ENCODE data around the gene PABPN1L. TPM values are rescaled to one million over a fixed set of nuclear protein-coding genes. Genes with fewer than 3 reads are reported as not detected.

Gene PABPN1L
- total and polyA plus RNA-seq, 2 of the 13 experiments (the other 11 are each of a cell fraction or from before 2014, with no cell fraction given) = not detected

DNA sequence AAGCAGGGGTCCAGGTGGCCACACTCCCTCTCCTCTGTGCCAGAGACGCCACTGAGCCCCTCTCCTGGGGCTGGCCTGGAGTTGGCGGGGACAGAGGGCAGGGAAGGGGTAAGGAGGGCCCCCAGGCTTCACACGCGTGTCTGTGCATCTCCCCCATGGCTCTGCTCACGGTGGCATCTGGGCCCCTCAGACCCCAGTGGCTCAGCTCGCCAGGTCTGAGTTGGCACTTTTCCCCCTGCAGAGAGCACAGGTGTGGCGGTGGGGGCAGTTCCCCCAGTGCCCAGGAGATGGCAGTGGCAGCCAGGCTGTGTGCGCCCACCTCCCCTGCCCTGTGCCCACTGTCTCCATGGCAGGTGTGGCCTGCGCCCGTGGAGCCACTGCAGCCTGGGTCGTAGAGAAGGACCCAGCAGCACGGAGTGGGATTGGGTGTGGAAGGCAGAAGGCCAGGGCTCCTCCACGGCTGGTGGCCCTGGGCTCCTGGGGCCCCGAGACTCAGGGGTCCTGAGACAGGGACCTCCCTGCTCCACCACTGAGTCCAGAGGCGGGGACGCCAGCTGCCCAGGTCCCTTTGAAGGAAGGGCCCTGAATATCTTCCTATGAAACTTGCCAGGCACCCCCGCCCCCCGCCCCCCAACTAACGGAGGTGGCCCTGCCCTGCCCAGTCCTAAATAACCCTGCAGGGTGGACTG lies 50.4 kb downstream of the PABPN1L start (continued):
- TF ChIP-seq, protein P1, sequence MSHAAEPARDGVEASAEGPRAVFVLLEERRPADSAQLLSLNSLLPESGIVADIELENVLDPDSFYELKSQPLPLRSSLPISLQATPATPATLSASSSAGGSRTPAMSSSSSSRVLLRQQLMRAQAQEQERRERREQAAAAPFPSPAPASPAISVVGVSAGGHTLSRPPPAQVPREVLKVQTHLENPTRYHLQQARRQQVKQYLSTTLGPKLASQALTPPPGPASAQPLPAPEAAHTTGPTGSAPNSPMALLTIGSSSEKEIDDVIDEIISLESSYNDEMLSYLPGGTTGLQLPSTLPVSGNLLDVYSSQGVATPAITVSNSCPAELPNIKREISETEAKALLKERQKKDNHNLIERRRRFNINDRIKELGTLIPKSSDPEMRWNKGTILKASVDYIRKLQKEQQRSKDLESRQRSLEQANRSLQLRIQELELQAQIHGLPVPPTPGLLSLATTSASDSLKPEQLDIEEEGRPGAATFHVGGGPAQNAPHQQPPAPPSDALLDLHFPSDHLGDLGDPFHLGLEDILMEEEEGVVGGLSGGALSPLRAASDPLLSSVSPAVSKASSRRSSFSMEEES (CRISPR knock-in tag; IDR thresholded peaks at IDR 0.05) = no peak
- no peak for TF ChIP-seq ELF3 (CRISPR knock-in tag; IDR thresholded peaks at IDR 0.05)
- no peak for TF ChIP-seq PRPF4 (IDR thresholded peaks at IDR 0.05; ENCODE audit: low read depth, low read length, poor library complexity, severe bottlenecking)
- TF ChIP-seq MBD4 (IDR thresholded peaks at IDR 0.05; ENCODE audit: borderline replicate concordance, low read length) = no peak
- no peak for TF ChIP-seq NONO (IDR thresholded peaks at IDR 0.05)
- TF ChIP-seq NONO (CRISPR knock-in tag; conservative IDR thresholded peaks at IDR 0.05) = peak; percentile 55; the same call in 1 of the 2 replicates
- no peak for TF ChIP-seq TCF7 (IDR thresholded peaks at IDR 0.05; ENCODE audit: low read depth)
- TF ChIP-seq RFXAP (CRISPR knock-in tag; IDR thresholded peaks at IDR 0.05; ENCODE audit: borderline replicate concordance) = no peak
- 0 out of 2 replicates have a peak, but pooled peaks have one; percentile 34 for TF ChIP-seq SAFB2 (CRISPR knock-in tag; IDR thresholded peaks at IDR 0.05; ENCODE audit: borderline replicate concordance, low read depth)
- no peak for TF ChIP-seq ZNF740 (CRISPR knock-in tag; IDR thresholded peaks at IDR 0.05)
- no peak for TF ChIP-seq ZNF746 (CRISPR knock-in tag; IDR thresholded peaks at IDR 0.05)
- no peak for TF ChIP-seq ZSCAN12 (CRISPR knock-in tag; IDR thresholded peaks at IDR 0.05)
- TF ChIP-seq, protein P2, sequence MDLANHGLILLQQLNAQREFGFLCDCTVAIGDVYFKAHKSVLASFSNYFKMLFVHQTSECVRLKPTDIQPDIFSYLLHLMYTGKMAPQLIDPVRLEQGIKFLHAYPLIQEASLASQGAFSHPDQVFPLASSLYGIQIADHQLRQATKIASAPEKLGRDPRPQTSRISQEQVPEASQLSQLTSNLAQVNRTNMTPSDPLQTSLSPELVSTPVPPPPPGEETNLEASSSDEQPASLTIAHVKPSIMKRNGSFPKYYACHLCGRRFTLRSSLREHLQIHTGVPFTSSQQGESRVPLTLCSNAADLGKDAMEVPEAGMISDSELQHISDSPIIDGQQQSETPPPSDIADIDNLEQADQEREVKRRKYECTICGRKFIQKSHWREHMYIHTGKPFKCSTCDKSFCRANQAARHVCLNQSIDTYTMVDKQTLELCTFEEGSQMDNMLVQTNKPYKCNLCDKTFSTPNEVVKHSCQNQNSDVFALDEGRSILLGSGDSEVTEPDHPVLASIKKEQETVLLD (CRISPR knock-in tag; IDR thresholded peaks at IDR 0.05; ENCODE audit: low read depth) = no peak
- TF ChIP-seq ZNF543 (CRISPR knock-in tag; IDR thresholded peaks at IDR 0.05) = no peak
- TF ChIP-seq, protein P3, sequence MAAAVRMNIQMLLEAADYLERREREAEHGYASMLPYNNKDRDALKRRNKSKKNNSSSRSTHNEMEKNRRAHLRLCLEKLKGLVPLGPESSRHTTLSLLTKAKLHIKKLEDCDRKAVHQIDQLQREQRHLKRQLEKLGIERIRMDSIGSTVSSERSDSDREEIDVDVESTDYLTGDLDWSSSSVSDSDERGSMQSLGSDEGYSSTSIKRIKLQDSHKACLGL (CRISPR knock-in tag; IDR thresholded peaks at IDR 0.05) = no peak; the same call in 1 of the 2 replicates
- no peak for TF ChIP-seq FOXO4 (CRISPR knock-in tag; conservative IDR thresholded peaks at IDR 0.05)
- no peak for TF ChIP-seq ZNF431 (CRISPR knock-in tag; IDR thresholded peaks at IDR 0.05; ENCODE audit: borderline replicate concordance, low read depth)
- no peak for TF ChIP-seq HMG20A (CRISPR knock-in tag; IDR thresholded peaks at IDR 0.05; ENCODE audit: borderline replicate concordance)
- TF ChIP-seq MYNN (CRISPR knock-in tag; IDR thresholded peaks at IDR 0.05; ENCODE audit: low read depth) = no peak
- no peak for TF ChIP-seq KAT7 (CRISPR knock-in tag; IDR thresholded peaks at IDR 0.05; ENCODE audit: borderline replicate concordance)
- TF ChIP-seq CBFB (CRISPR knock-in tag; IDR thresholded peaks at IDR 0.05) = 0 out of 2 replicates have a peak, but pooled peaks have one; percentile 66
- no peak for TF ChIP-seq ASH2L (IDR thresholded peaks at IDR 0.05; ENCODE audit: insufficient read length, low read depth, low read length)
- no peak for TF ChIP-seq HNF1B (CRISPR knock-in tag; IDR thresholded peaks at IDR 0.05)
- no peak for TF ChIP-seq ZNF234 (CRISPR knock-in tag; conservative IDR thresholded peaks at IDR 0.05)

Data from HepG2 (cell line).